CD4-positive, alpha-beta T cell treated with Interleukin-21 for 1 hour (primary cell): ENCODE data around the gene GMDS.

ENCODE experiments used
- DNase-seq: peaks from one replicate; pipeline ENCODE4 v3.0.0-alpha.2; 2020

Gene GMDS

GRCh38 chr6:1789092-1789491 lies 456.3 kb downstream of the GMDS start:
- DNase-seq = no peak

- no peak for DNase-seq
These were observed 457.5 kb downstream of the GMDS start for GRCh38 chr6:1787894-1788293.

- DNase-seq = peak; percentile 4
These were observed 458.7 kb downstream of the GMDS start for GRCh38 chr6:1786455-1787453.

- no peak for DNase-seq
These were observed 461.0 kb downstream of the GMDS start for GRCh38 chr6:1784422-1784884.

GRCh38 chr6:1781817-1782184 lies 463.6 kb downstream of the GMDS start:
- no peak for DNase-seq

- no peak for DNase-seq
These were observed 464.1 kb downstream of the GMDS start for GRCh38 chr6:1781152-1781816.

GRCh38 chr6:1780251-1780867 lies 465.0 kb downstream of the GMDS start:
- no peak for DNase-seq

GRCh38 chr6:1778686-1779235 lies 466.6 kb downstream of the GMDS start:
- no peak for DNase-seq

- DNase-seq = no peak
These were observed 467.3 kb downstream of the GMDS start for GRCh38 chr6:1777921-1778685.

- DNase-seq = no peak
These were observed 470.0 kb downstream of the GMDS start for GRCh38 chr6:1775441-1775840.

GRCh38 chr6:1774226-1774915 lies 471.0 kb downstream of the GMDS start:
- no peak for DNase-seq

GRCh38 chr6:1773700-1774099 lies 471.7 kb downstream of the GMDS start:
- DNase-seq = no peak

GRCh38 chr6:1770968-1771723 lies 474.3 kb downstream of the GMDS start:
- DNase-seq = no peak

- DNase-seq = peak; percentile 28
These were observed 475.0 kb downstream of the GMDS start for GRCh38 chr6:1770435-1770843.

GRCh38 chr6:1767481-1768246 lies 477.7 kb downstream of the GMDS start:
- no peak for DNase-seq

GRCh38 chr6:1766654-1767053 lies 478.8 kb downstream of the GMDS start:
- no peak for DNase-seq

GRCh38 chr6:1765160-1765903 lies 480.1 kb downstream of the GMDS start:
- DNase-seq = no peak

GRCh38 chr6:1764397-1764987 lies 480.9 kb downstream of the GMDS start:
- no peak for DNase-seq

- DNase-seq = no peak
These were observed 482.0 kb downstream of the GMDS start for GRCh38 chr6:1763404-1763803.
